ENCODE measurements around the gene FOXJ3.

The FOXJ3 gene

DNA sequence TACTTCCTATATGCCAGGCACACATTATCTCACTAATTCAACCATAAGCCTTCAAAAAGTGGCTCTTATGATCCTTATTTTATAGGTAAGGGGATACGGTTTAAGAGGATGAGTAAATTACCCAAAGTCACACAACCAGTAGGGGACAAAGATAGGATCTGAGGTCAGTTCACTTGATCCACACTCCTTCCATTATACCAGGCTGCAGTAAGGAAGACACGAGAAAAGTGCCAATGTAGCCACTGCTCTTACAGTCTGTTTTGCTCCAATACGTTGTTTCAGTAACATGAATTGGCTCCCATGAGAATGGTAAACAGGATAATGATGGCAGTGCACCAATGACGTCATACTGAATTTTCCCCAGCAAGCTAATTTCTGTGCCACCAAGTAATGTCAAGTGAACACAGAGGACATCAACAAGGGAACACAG is 155.1 kb downstream of the FOXJ3 start (continued):
- TF ChIP-seq ZFP37 (tag by site-specific recombination; IDR thresholded peaks at IDR 0.05) (peak; percentile 27; the same call in 1 of the 2 replicates), ZNF112 (tag by site-specific recombination; IDR thresholded peaks at IDR 0.05) (no peak), EGR2 (tag by site-specific recombination; IDR thresholded peaks at IDR 0.05; ENCODE audit: low read depth) (no peak), ZNF155 (tag by site-specific recombination; IDR thresholded peaks at IDR 0.05) (no peak; the same call in 1 of the 2 replicates), RBAK (tag by site-specific recombination; IDR thresholded peaks at IDR 0.05) (no peak), ZNF311 (tag by site-specific recombination; IDR thresholded peaks at IDR 0.05; ENCODE audit: borderline replicate concordance) (no peak), ZNF530 (tag by site-specific recombination; IDR thresholded peaks at IDR 0.05; ENCODE audit: low read depth) (no peak), ZNF223 (tag by site-specific recombination; IDR thresholded peaks at IDR 0.05) (no peak), ZNF830 (tag by site-specific recombination; IDR thresholded peaks at IDR 0.05; ENCODE audit: low read depth) (no peak), HOXC10 (CRISPR knock-in tag; IDR thresholded peaks at IDR 0.05) (no peak), BCL11B (tag by site-specific recombination; IDR thresholded peaks at IDR 0.05; ENCODE audit: low read depth) (0 out of 2 replicates have a peak, but pooled peaks have one; percentile 28), ZNF324 (tag by site-specific recombination; IDR thresholded peaks at IDR 0.05) (peak; percentile 59; the same call in 1 of the 2 replicates), ZNF423 (tag by site-specific recombination; IDR thresholded peaks at IDR 0.05) (no peak), ZNF792 (tag by site-specific recombination; IDR thresholded peaks at IDR 0.05) (peak; percentile 27; the same call in 1 of the 2 replicates), ZNF157 (tag by site-specific recombination; IDR thresholded peaks at IDR 0.05) (no peak), ZNF600 (tag by site-specific recombination; IDR thresholded peaks at IDR 0.05) (peak; percentile 95), SCRT2 (tag by site-specific recombination; IDR thresholded peaks at IDR 0.05) (no peak), ZNF658 (tag by site-specific recombination; IDR thresholded peaks at IDR 0.05) (no peak), GLI4 (tag by site-specific recombination; IDR thresholded peaks at IDR 0.05) (no peak), ZNF549 (tag by site-specific recombination; IDR thresholded peaks at IDR 0.05) (no peak), ZNF350 (tag by site-specific recombination; IDR thresholded peaks at IDR 0.05) (no peak), SP2 (tag by site-specific recombination; IDR thresholded peaks at IDR 0.05) (no peak; the same call in 1 of the 2 replicates), ZNF266 (tag by site-specific recombination; IDR thresholded peaks at IDR 0.05; ENCODE audit: low read depth) (no peak), ZNF133 (tag by site-specific recombination; IDR thresholded peaks at IDR 0.05) (no peak), REPIN1 (tag by site-specific recombination; IDR thresholded peaks at IDR 0.05; ENCODE audit: low read depth) (no peak), ZNF629 (tag by site-specific recombination; IDR thresholded peaks at IDR 0.05) (peak; percentile 98), ZNF140 (tag by site-specific recombination; IDR thresholded peaks at IDR 0.05) (no peak), ZNF776 (tag by site-specific recombination; IDR thresholded peaks at IDR 0.05; ENCODE audit: borderline replicate concordance) (no peak), MZF1 (tag by site-specific recombination; IDR thresholded peaks at IDR 0.05; ENCODE audit: borderline replicate concordance) (peak; percentile 88)
- TF ChIP-seq, protein P1, sequence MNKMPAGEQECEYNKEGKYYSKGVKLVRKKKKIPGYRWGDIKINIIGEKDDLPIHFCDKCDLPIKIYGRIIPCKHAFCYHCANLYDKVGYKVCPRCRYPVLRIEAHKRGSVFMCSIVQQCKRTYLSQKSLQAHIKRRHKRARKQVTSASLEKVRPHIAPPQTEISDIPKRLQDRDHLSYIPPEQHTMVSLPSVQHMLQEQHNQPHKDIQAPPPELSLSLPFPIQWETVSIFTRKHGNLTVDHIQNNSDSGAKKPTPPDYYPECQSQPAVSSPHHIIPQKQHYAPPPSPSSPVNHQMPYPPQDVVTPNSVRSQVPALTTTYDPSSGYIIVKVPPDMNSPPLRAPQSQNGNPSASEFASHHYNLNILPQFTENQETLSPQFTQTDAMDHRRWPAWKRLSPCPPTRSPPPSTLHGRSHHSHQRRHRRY (tag by site-specific recombination; IDR thresholded peaks at IDR 0.05), result no peak
- TF ChIP-seq, protein P2, sequence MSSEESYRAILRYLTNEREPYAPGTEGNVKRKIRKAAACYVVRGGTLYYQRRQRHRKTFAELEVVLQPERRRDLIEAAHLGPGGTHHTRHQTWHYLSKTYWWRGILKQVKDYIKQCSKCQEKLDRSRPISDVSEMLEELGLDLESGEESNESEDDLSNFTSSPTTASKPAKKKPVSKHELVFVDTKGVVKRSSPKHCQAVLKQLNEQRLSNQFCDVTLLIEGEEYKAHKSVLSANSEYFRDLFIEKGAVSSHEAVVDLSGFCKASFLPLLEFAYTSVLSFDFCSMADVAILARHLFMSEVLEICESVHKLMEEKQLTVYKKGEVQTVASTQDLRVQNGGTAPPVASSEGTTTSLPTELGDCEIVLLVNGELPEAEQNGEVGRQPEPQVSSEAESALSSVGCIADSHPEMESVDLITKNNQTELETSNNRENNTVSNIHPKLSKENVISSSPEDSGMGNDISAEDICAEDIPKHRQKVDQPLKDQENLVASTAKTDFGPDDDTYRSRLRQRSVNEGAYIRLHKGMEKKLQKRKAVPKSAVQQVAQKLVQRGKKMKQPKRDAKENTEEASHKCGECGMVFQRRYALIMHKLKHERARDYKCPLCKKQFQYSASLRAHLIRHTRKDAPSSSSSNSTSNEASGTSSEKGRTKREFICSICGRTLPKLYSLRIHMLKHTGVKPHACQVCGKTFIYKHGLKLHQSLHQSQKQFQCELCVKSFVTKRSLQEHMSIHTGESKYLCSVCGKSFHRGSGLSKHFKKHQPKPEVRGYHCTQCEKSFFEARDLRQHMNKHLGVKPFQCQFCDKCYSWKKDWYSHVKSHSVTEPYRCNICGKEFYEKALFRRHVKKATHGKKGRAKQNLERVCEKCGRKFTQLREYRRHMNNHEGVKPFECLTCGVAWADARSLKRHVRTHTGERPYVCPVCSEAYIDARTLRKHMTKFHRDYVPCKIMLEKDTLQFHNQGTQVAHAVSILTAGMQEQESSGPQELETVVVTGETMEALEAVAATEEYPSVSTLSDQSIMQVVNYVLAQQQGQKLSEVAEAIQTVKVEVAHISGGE (tag by site-specific recombination; conservative IDR thresholded peaks at IDR 0.05; ENCODE audit: low read depth), result peak; percentile 83
- TF ChIP-seq, protein P3, sequence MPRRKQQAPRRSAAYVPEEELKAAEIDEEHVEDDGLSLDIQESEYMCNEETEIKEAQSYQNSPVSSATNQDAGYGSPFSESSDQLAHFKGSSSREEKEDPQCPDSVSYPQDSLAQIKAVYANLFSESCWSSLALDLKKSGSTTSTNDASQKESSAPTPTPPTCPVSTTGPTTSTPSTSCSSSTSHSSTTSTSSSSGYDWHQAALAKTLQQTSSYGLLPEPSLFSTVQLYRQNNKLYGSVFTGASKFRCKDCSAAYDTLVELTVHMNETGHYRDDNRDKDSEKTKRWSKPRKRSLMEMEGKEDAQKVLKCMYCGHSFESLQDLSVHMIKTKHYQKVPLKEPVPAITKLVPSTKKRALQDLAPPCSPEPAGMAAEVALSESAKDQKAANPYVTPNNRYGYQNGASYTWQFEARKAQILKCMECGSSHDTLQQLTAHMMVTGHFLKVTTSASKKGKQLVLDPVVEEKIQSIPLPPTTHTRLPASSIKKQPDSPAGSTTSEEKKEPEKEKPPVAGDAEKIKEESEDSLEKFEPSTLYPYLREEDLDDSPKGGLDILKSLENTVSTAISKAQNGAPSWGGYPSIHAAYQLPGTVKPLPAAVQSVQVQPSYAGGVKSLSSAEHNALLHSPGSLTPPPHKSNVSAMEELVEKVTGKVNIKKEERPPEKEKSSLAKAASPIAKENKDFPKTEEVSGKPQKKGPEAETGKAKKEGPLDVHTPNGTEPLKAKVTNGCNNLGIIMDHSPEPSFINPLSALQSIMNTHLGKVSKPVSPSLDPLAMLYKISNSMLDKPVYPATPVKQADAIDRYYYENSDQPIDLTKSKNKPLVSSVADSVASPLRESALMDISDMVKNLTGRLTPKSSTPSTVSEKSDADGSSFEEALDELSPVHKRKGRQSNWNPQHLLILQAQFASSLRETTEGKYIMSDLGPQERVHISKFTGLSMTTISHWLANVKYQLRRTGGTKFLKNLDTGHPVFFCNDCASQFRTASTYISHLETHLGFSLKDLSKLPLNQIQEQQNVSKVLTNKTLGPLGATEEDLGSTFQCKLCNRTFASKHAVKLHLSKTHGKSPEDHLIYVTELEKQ (tag by site-specific recombination; IDR thresholded peaks at IDR 0.05; ENCODE audit: borderline replicate concordance), result peak; percentile 76
- TF ChIP-seq, protein P4, sequence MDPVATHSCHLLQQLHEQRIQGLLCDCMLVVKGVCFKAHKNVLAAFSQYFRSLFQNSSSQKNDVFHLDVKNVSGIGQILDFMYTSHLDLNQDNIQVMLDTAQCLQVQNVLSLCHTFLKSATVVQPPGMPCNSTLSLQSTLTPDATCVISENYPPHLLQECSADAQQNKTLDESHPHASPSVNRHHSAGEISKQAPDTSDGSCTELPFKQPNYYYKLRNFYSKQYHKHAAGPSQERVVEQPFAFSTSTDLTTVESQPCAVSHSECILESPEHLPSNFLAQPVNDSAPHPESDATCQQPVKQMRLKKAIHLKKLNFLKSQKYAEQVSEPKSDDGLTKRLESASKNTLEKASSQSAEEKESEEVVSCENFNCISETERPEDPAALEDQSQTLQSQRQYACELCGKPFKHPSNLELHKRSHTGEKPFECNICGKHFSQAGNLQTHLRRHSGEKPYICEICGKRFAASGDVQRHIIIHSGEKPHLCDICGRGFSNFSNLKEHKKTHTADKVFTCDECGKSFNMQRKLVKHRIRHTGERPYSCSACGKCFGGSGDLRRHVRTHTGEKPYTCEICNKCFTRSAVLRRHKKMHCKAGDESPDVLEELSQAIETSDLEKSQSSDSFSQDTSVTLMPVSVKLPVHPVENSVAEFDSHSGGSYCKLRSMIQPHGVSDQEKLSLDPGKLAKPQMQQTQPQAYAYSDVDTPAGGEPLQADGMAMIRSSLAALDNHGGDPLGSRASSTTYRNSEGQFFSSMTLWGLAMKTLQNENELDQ (tag by site-specific recombination; IDR thresholded peaks at IDR 0.05; ENCODE audit: low read depth), result no peak

Measured in HEK293 (cell line).